ENCODE data around the gene PPCDC.

GRCh38 chr15:75044258-75044878 lies 21.0 kb downstream of the PPCDC start:
- TF ChIP-seq RAD21 (IDR thresholded peaks at IDR 0.05) = no peak
- no peak for TF ChIP-seq SP1 (IDR thresholded peaks at IDR 0.05)
- no peak for TF ChIP-seq HNF4A (conservative IDR thresholded peaks at IDR 0.05)
- TF ChIP-seq MAX (IDR thresholded peaks at IDR 0.05) = no peak
- no peak for TF ChIP-seq GABPA (IDR thresholded peaks at IDR 0.05 in 1 of 2, conservative IDR thresholded peaks at IDR 0.05 in 1 of 2)
- TF ChIP-seq CTCF (IDR thresholded peaks at IDR 0.05; ENCODE audit: low read depth, low read length, missing input control) = no peak
- no peak for TF ChIP-seq TAF1 (conservative IDR thresholded peaks at IDR 0.05)
- no peak for TF ChIP-seq REST (IDR thresholded peaks at IDR 0.05)
